GM12875 (cell line): ENCODE results near the gene MED31.
"Not testable (repeated sequence)": the region's sequence is repeated elsewhere in the genome, so short reads cannot be mapped to it uniquely, and the experiment has no call there.

Source experiments
- H3K4me3 ChIP-seq: one replicate; pipeline ENCODE4 v1.5.1; 2011; ENCODE audit warnings: low read depth, low read length, control low read depth
- CTCF ChIP-seq: IDR thresholded peaks from 2 replicates; pipeline ENCODE4 v1.5.1; 2011; ENCODE audit warnings: low read depth, mild to moderate bottlenecking, control low read depth, inconsistent platforms, low read length, moderate library complexity, borderline replicate concordance; ENCODE audit not compliant: insufficient read depth

MED31 gene

DNA sequence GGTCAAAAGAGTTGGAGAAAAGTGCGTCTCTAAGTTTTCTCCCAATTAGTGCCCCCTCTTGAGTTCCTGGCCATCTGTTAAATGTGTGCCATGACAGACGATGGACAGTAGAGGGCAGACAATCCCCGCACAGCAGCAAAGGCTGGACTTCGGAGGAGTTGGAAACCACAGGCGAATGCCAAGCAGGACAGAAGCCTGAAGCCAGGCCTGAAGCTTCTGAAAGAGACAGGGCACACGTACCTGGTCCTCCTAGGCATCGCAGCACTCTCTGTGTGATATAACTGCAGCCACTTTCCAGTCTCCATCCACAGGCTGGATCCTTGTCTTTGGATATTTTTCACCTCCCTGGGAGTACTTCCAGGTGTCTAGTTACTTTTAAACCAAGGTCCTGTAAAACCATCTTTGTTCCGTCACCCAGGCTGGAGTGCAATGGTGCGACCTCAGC lies 14.7 kb upstream of the MED31 start:
- no peak overlapping the region for H3K4me3 ChIP-seq
- peak; percentile 84 for TF ChIP-seq CTCF

GRCh38 chr17:6663200-6663599 lies 11.8 kb upstream of the MED31 start:
- H3K4me3 ChIP-seq, result not testable (repeated sequence)

GRCh38 chr17:6661464-6661848 lies 10.1 kb upstream of the MED31 start:
- no peak overlapping the region for H3K4me3 ChIP-seq
- TF ChIP-seq CTCF, result no peak

DNA sequence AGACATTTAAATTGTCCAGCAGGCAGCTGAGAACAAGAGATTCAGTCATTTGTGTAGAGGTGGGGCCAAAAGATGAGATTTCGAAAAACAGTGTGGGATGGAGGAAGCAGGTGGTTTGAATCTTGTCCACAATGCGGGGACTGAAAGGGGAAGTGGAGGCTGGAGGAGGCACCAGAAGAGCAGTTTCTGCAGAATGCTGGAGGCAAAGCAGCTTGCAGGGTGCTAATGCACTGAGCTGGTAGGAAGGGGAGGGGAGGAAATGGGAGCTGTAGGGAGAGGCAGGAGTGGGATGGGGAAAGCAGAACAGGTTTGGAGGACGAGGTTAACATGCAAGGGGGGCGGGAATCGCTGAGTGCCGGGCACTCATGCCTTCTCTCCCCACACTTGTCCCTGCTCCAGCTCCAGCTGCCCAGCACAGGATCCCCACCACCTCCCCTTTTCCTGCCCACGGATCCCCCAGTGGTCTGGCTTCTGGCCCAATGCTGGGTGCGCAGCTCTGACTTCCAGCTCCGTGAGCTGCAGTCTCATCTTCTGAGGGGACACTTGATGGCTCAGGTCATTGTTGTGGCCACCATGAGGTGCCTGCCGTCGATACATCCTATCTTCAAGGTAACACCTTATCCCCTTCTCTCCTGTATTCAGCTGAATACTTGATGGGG lies 9.5 kb upstream of the MED31 start:
- H3K4me3 ChIP-seq, result peak overlapping the region; percentile 41
- no peak for TF ChIP-seq CTCF

- no peak for TF ChIP-seq CTCF
- no peak overlapping the region for H3K4me3 ChIP-seq
These were observed 8.7 kb upstream of the MED31 start for GRCh38 chr17:6660101-6660500.

GRCh38 chr17:6658411-6658810 lies 7.0 kb upstream of the MED31 start:
- not testable (repeated sequence) for H3K4me3 ChIP-seq

DNA sequence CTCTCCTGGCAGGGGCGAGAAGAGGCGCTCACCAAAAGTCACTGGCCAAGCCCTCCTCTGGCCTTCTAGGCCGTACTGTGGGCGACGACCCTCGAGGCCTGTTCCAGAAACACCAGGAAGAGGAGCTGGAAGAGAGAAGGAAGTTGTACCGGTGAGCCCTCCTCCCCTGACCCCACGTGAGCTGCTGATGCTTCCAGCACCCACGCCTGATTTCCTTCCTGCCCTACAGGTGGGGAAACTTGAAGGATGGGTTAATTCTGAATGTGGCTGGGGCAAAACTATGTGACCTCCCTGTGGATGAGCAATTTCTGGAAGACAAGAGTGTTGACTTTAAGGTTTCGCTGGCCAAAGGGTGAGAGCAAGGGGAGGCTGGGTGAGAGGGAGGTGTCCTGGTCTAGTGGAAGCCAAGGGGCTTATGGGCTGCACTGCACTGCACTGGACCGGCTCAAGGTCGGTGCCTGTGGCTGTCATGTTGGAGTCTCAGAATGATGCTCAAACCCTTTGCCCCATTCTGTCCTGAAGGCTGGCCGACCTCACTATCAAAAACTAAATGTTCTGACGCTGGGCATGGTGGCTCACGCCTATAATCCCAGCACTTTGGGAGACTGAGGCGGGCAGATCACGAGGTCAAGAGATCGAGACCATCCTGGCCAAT lies 6.4 kb upstream of the MED31 start:
- H3K4me3 ChIP-seq, result peak overlapping the region; percentile 63
- no peak for TF ChIP-seq CTCF

DNA sequence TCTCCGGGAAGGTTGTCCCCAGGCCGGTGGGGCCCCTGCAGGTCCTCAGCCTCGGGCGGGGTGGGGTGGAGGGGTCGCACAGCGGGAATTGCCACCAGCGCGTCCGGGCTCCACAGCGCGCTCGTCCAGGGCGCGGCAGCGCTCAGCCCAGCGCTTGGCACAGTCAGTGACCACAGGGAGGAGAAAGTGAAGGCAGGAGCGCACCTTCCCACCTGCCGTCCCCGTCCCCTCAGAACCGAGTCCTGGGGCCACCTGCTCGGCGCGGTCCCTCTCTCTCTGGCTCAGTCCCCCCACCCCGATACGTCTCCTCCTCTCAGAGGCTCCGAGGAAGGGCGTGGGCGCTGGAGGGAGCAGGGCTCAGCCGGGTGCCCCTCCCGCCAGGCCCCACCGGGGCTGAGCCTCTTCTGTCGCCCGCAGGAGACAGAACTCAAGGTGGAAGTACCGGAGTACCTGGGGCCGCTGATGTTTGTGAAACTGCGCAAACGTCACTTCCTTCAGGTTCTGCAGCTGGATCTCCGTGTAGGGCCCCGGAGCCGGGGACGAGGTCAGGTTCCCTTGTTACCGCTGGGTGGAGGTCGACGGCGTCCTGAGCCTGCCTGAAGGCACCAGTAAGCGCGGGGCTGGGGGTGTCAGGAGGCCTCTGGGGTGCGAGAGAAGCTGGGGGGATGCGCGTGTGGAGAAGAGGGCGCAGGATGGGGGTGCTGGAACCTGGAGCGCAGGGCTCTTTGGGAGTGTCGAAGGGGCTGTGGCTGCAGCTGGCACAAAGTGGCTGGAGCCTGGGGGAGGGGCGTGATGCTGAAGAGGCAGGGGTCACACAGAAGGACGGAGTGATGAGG lies 5.6 kb upstream of the MED31 start:
- 0 out of 2 replicates have a peak, but pooled peaks have one; percentile 2 for TF ChIP-seq CTCF
- H3K4me3 ChIP-seq, result peak overlapping the region; percentile 63

DNA sequence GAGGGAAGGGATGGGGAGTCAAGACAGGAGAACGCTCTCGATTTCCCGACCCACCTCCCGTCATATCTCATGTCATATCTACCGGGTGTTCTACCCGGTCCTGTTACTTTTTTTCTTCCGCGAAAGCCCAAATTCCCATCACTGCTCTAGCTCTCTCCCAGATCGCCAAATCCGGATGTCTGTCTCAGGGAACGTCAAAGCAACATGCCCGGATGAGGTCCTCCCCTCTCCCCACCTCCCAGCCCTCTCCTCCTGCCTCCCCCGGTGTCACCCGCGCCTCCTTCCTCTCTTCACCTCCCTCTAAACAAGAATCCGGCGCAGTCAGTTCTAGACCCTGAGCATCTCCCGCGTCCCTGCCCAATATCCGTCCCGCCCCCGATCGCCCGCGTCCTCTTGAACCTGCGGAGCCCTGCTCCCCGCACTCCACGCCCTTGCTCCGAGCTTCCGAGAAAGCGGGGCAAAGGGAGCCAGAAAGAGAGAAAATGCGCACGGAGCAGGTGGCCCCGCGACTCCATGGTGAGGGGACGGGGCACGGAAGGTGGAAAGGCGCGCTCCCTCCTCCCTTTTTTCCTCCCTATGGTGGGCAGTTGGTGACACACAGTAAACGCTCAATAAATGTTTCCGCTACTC lies 4.4 kb upstream of the MED31 start:
- peak overlapping the region; percentile 44 for H3K4me3 ChIP-seq
